ENCODE results near the gene PRPS2. TPM values are rescaled to one million over a fixed set of nuclear protein-coding genes. Genes with fewer than 3 reads are reported as not detected.

Gene PRPS2
- total RNA-seq, 1 experiment from 2014 or later, result 38.4 TPM

- Mint-ChIP-seq H3K4me1 (no peaks in the 10 kb centered on the region), H3K36me3 (peaks cover 53% of the 10 kb centered on the region), H3K4me3 (no peak overlapping the region), H3K27me3 (ENCODE audit: low read depth) (no peaks in the 10 kb centered on the region), H3K9me3 (no peaks in the 10 kb centered on the region), H3K27ac (no peak overlapping the region)
- ChIA-PET CTCF (no interaction called here), POLR2A (no interaction called here)
- DNase-seq (ENCODE audit: low spot score) (no peak), ATAC-seq (no peak)
- TF ChIP-seq PRRX2 (CRISPR knock-in tag; IDR thresholded peaks at IDR 0.05) (no peak), CTCF (IDR thresholded peaks at IDR 0.05) (no peak), ZNF138 (CRISPR knock-in tag; conservative IDR thresholded peaks at IDR 0.05) (no peak), JAZF1 (CRISPR knock-in tag; IDR thresholded peaks at IDR 0.05) (no peak), E2F4 (CRISPR knock-in tag; IDR thresholded peaks at IDR 0.05; ENCODE audit: borderline replicate concordance, low read depth) (no peak), RELA (CRISPR knock-in tag; IDR thresholded peaks at IDR 0.05; ENCODE audit: borderline replicate concordance) (no peak), GABPB1 (CRISPR knock-in tag; IDR thresholded peaks at IDR 0.05) (no peak), TEAD4 (CRISPR knock-in tag; IDR thresholded peaks at IDR 0.05) (no peak), HMGA2 (CRISPR knock-in tag; IDR thresholded peaks at IDR 0.05) (no peak), ATF6 (CRISPR knock-in tag; IDR thresholded peaks at IDR 0.05) (no peak), AFF4 (CRISPR knock-in tag; IDR thresholded peaks at IDR 0.05; ENCODE audit: borderline replicate concordance) (no peak), FOXP1 (CRISPR knock-in tag; IDR thresholded peaks at IDR 0.05; ENCODE audit: borderline replicate concordance) (no peak), ELF4 (CRISPR knock-in tag; IDR thresholded peaks at IDR 0.05; ENCODE audit: low read depth) (no peak)
Observed at GRCh38 chrX:12820737-12821136, 29.5 kb downstream of the PRPS2 start.

GRCh38 chrX:12824944-12825343 is 33.7 kb downstream of the PRPS2 start:
- Mint-ChIP-seq H3K27ac (no peak overlapping the region), H3K9me3 (no peaks in the 10 kb centered on the region), H3K27me3 (ENCODE audit: low read depth) (no peaks in the 10 kb centered on the region), H3K4me3 (no peak overlapping the region), H3K36me3 (peaks cover 36% of the 10 kb centered on the region), H3K4me1 (no peaks in the 10 kb centered on the region)
- TF ChIP-seq CREB1 (CRISPR knock-in tag; IDR thresholded peaks at IDR 0.05), result no peak
- no peak for TF ChIP-seq ZSCAN18 (CRISPR knock-in tag; IDR thresholded peaks at IDR 0.05)
- no peak for TF ChIP-seq E2F5 (CRISPR knock-in tag; IDR thresholded peaks at IDR 0.05)
- no peak for TF ChIP-seq HMGXB4 (CRISPR knock-in tag; IDR thresholded peaks at IDR 0.05)
- ChIA-PET CTCF (no interaction called here), POLR2A (no interaction called here)
- ATAC-seq (no peak), DNase-seq (ENCODE audit: low spot score) (no peak)

All from WTC11 (cell line).